HUES64 (cell line): Measurements from ENCODE around the gene FADD.

Source experiments
- H3K27ac ChIP-seq: 2 replicates; pipeline ENCODE4 v1.7.0; 2013; ENCODE audit warnings: low read depth, low read length, inconsistent platforms
- H3K27me3 ChIP-seq: 2 replicates; pipeline ENCODE4 v1.6.1; 2013; ENCODE audit warnings: mild to moderate bottlenecking, low read length; ENCODE audit not compliant: insufficient read depth
- H3K36me3 ChIP-seq: 2 replicates; pipeline ENCODE4 v1.6.1; 2013; ENCODE audit warnings: mild to moderate bottlenecking, low read length; ENCODE audit not compliant: insufficient read depth
- H3K4me1 ChIP-seq: 2 replicates; pipeline ENCODE4 v1.6.1; 2013; ENCODE audit warnings: mild to moderate bottlenecking, low read length, moderate library complexity; ENCODE audit not compliant: insufficient read depth
- H3K4me3 ChIP-seq: 2 replicates; pipeline ENCODE4 v1.5.1; 2013; ENCODE audit warnings: mild to moderate bottlenecking, low read length, moderate library complexity
- H3K9ac ChIP-seq: 2 replicates; pipeline ENCODE4 v1.6.1; 2013; ENCODE audit warnings: mild to moderate bottlenecking, low read depth, low read length
- H3K9me3 ChIP-seq: 2 replicates; pipeline ENCODE4 v1.6.1; 2013; ENCODE audit warnings: low read depth, low read length; ENCODE audit not compliant: insufficient read depth
- WGBS: fragments of 150-250, 120-280 bp; methylation state at CpG from one replicate; pipeline ENCODE4 v1.1.7; 2013; ENCODE audit warnings: missing lambda C conversion rate; 5-methylcytosine and 5-hydroxymethylcytosine counted together

FADD gene

DNA sequence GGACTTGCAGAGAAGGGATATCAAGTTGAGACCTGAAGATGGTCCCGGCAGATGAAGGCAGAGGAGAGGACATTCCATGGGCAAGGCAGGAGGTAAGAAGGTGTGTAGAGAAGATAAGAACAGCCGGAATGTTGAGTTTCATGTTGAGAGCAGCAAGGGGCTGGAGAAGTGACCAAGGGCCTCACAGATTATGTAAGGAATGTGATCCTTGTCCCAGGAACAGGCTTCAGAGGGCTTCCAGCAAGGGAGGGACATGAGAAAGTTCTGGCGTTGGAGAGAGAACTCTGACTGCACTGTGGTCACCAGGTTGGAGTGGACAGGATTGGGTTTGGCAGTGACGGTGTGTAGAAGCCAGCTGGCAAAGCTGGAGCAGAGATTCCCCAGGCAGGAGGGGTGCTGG is 39.8 kb downstream of the FADD start:
- H3K9ac ChIP-seq: no peak overlapping the region

DNA sequence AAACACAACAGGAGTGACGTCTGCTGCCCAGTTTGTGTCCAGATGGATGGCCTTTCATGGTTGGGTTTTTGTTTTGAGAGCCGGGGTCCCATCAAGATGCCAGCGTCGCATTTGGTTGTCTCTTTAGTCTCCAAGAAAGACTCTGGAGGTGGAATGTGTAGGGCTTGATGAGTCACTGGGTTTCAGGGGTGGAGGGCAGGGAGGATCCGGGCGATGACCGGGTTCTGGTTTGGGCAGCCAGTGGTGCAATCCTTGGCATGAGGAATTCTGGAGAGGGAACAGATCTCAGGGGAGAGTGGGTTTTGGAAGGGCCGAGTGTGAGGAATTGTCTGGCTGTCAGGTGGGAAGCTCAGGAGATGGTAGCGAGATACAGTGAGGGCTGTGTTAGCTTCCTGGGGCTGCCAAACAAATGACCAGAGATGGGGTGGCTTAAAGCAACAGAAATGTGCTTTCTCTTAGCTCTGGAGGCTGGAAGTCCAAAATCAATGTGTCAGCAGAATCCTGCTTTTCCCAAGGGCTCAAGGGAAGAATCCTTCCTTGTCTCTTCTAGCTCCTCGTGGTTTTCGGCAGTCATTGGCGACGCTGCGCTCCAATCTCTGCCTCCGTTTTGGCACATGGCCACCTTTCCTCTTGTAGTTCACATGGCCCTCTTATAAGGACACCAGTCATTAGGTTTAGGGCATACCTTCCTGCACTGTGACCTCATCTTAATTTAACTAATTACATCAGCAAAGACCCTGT is 41.0 kb downstream of the FADD start:
- H3K36me3 ChIP-seq: no peaks in the 10 kb centered on the region
- no peak overlapping the region for H3K27ac ChIP-seq
- no peak overlapping the region for H3K9ac ChIP-seq
- WGBS: 92% methylated on average over 15 of the region's 15 CpGs
- no peaks in the 10 kb centered on the region for H3K4me1 ChIP-seq
- no peaks in the 10 kb centered on the region for H3K9me3 ChIP-seq
- H3K27me3 ChIP-seq: no peaks in the 10 kb centered on the region
- H3K4me3 ChIP-seq: no peak overlapping the region

More for the DNA sequence above, 39.8 kb downstream of the FADD start:
- no peak overlapping the region for H3K4me3 ChIP-seq
- no peak overlapping the region for H3K27ac ChIP-seq
- no peaks in the 10 kb centered on the region for H3K9me3 ChIP-seq
- no peaks in the 10 kb centered on the region for H3K36me3 ChIP-seq
- no peaks in the 10 kb centered on the region for H3K27me3 ChIP-seq
- WGBS: 84% methylated on average over 4 of the region's 4 CpGs
- no peaks in the 10 kb centered on the region for H3K4me1 ChIP-seq

DNA sequence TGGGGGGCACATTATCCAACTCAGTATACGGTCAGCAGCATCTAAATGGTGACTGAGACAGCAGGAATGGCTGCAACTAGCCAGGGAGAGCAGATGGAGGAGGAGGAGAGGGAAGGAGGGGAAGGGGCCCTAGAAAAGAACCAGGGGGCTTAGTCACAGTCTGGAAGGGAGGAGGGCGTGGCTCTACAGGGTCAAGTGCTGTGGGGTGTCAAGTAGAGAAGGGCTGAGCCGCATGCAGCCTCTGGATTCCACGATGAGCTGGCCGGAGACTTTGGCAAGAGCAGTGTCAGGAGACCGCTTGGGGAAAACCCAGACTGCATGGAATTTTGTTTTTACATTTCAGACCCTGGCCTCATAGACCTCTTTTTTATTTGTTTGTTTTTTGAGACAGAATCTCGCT is 41.6 kb downstream of the FADD start:
- no peaks in the 10 kb centered on the region for H3K4me1 ChIP-seq
- H3K27ac ChIP-seq: no peak overlapping the region
- no peak overlapping the region for H3K9ac ChIP-seq
- H3K36me3 ChIP-seq: no peaks in the 10 kb centered on the region
- H3K4me3 ChIP-seq: no peak overlapping the region
- 85% methylated on average over 7 of the region's 7 CpGs for WGBS
- no peaks in the 10 kb centered on the region for H3K9me3 ChIP-seq
- H3K27me3 ChIP-seq: no peaks in the 10 kb centered on the region

DNA sequence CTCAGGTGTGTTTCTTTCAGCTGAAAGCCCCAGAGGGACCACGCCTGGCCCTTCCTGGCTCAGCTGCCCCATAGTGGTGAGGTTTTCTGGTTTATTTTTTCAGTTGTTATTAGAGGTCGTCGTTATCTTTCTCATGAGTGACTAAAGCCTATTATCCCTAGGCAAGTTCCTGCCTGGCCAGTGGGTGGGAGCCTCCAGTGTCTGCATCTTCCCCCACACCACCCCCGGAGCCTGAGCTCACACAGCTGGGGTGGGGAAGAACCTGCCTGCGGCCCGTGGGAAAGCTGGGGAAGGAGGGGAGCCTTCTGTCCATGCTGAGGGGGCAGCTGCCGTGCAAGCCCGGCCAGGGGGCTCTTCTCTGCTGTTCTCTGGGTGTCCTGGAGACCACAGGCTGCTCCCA is 43.1 kb downstream of the FADD start:
- H3K27ac ChIP-seq: no peak overlapping the region
- H3K4me1 ChIP-seq: no peaks in the 10 kb centered on the region
- no peaks in the 10 kb centered on the region for H3K9me3 ChIP-seq
- H3K27me3 ChIP-seq: no peaks in the 10 kb centered on the region
- H3K4me3 ChIP-seq: no peak overlapping the region
- H3K9ac ChIP-seq: no peak overlapping the region
- H3K36me3 ChIP-seq: no peaks in the 10 kb centered on the region
- 81% methylated on average over 8 of the region's 8 CpGs for WGBS

DNA sequence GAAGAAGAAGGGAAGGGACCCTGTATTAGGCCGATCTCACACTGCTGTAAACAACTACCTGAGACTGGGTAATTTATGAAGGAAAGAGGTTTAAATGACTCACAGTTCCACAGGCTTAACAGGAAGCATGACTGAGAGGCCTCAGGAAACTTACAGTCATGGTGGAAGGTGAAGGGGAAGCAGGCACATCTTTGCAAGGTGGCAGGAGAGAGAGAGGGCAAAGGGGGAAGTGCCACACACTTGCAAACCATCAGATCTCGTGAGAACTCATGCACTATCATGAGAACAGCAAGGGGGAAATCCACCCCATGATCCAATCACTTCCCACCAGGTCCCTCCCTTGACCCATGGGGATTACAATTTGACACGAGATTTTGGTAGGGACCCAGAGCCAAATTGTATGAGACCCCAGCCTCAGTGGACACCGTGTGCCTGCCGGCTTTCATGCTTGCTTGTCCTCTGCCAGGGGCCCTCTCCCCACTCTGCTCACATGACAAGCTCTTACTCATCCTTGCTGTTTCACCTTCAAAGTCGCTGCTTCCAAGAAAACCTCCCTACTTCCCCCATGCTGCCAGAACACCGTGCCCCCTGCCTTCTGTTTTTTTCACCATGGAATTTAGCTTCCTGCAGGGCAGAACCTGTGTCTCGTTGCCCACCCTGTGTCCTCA is 44.1 kb downstream of the FADD start:
- 69% methylated on average over 8 of the region's 8 CpGs for WGBS
- Histone ChIP-seq H3K27me3 (no peaks in the 10 kb centered on the region), H3K27ac (no peak overlapping the region), H3K9me3 (no peaks in the 10 kb centered on the region), H3K9ac (no peak overlapping the region), H3K4me1 (no peaks in the 10 kb centered on the region), H3K4me3 (no peak overlapping the region), H3K36me3 (no peaks in the 10 kb centered on the region)

DNA sequence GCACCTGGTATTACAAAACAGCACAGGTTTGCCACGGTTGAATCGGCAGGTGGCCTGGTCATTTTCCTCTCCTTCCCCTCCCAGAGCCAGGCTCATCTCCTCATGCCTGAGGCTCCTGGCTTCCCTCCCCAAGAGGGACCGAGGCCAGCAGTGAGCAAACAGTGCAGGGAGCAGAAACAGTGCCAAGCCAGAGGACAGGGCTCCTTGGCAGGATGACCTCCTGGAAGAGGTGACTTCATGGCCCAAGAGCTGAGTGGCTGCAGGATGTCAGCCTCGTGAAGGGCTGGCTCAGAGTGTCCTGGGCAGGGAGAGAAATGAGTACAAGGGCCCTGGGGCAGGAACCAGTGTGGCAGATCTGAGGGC is 44.6 kb downstream of the FADD start:
- no peaks in the 10 kb centered on the region for H3K4me1 ChIP-seq
- H3K36me3 ChIP-seq: no peaks in the 10 kb centered on the region
- no peak overlapping the region for H3K27ac ChIP-seq
- no peak overlapping the region for H3K4me3 ChIP-seq
- 65% methylated on average over 4 of the region's 4 CpGs for WGBS
- H3K27me3 ChIP-seq: no peaks in the 10 kb centered on the region
- no peaks in the 10 kb centered on the region for H3K9me3 ChIP-seq
- no peak overlapping the region for H3K9ac ChIP-seq

DNA sequence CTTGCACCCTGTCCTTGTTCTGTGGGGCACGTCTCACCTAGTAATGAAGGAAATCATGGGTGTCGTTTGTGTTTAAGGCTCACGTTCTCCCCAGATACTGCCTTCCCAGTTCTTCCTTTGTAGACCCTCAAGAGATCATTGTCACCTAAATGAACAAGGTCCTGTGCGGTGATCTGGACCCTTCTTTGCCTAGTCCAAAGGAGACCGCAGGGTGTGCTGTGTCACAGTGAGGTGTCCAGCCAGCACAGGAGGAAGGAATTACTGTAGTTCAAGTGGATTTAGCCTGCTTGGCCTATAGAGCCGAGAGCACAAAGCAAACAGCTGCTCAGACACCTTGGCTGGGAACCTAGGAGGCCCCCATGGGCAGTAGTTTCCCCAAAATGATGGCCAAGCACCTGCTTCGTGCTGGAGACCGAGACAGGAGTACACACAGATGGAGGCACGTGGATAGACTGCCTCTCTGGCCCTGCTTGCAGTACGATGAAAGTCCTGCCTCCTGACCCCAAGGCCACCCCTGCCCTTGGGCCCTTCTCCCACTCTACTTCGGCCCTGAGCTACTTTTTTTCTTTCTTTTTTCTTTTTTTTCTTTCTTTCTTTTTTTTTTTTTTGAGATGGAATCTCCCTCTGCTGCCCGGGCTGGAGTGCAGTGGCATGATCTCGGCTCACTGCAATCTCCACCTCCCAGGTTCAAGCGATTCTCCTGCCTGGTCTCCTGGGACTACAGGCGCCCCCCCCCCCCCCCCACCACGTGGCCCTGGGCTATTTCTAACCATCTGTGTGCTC is 48.0 kb downstream of the FADD start:
- no peaks in the 10 kb centered on the region for H3K36me3 ChIP-seq
- no peak overlapping the region for H3K27ac ChIP-seq
- WGBS: 83% methylated on average over 16 of the region's 16 CpGs
- no peaks in the 10 kb centered on the region for H3K9me3 ChIP-seq
- H3K4me1 ChIP-seq: no peaks in the 10 kb centered on the region
- H3K27me3 ChIP-seq: no peaks in the 10 kb centered on the region
- H3K9ac ChIP-seq: no peak overlapping the region
- H3K4me3 ChIP-seq: no peak overlapping the region

DNA sequence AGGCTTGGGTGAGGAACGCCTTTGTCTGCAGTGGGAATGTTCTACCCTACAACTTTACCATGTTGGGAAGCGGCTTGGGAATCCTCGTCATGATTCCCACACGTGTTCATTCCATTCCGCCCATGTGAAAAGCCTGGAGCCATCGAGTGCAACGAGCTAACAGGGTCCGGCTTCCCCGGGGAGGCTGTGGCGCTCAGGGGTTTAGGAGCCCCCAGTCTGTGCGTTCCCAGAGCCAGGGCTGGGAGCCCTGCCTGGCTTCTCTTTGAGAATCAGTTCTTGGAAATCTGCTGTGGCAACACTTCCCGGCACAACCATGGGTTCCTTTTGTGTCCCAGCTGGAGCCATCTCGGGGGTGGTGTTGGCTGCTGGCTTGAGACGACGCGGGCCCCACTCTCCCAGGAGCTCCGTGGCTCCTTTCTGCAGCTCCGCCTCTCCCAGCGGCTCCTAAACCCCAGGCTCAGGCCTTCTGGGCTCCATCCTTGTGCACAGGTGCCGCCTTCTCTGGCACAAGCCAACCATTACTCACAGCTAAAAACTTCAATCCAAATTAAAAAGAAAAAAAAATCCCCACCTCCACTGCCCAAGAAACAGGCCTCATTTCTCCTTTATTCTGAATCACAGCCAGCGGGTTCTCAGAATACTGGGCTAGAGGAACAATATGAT is 48.7 kb downstream of the FADD start:
- Histone ChIP-seq H3K36me3 (no peaks in the 10 kb centered on the region), H3K9ac (no peak overlapping the region), H3K27me3 (no peaks in the 10 kb centered on the region), H3K4me3 (no peak overlapping the region), H3K9me3 (no peaks in the 10 kb centered on the region), H3K4me1 (no peaks in the 10 kb centered on the region), H3K27ac (no peak overlapping the region)
- WGBS: 80% methylated on average over 21 of the region's 21 CpGs

DNA sequence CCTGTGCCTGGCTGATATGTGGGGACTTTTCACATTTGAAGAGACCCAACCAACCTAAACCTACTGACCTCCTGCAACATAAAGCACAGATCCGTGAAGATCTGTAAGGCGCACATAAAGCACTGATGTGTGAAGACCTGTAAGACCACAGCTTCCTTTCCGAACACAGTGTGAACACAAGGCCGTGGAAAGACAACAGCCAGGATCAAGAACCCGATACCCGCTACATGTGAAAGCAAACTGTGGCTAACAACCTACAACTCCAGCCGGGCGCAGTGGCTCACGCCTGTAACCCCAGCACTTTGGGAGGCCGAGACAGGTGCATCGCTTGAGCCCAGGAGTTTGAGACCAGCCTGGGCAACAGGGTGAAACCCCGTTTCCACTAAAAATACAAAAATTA is 49.7 kb downstream of the FADD start:
- no peak overlapping the region for H3K9ac ChIP-seq
- H3K27ac ChIP-seq: no peak overlapping the region
- WGBS: 96% methylated on average over 12 of the region's 12 CpGs
- no peak overlapping the region for H3K4me3 ChIP-seq
- no peaks in the 10 kb centered on the region for H3K36me3 ChIP-seq
- no peaks in the 10 kb centered on the region for H3K27me3 ChIP-seq
- H3K4me1 ChIP-seq: no peaks in the 10 kb centered on the region
- H3K9me3 ChIP-seq: no peaks in the 10 kb centered on the region

DNA sequence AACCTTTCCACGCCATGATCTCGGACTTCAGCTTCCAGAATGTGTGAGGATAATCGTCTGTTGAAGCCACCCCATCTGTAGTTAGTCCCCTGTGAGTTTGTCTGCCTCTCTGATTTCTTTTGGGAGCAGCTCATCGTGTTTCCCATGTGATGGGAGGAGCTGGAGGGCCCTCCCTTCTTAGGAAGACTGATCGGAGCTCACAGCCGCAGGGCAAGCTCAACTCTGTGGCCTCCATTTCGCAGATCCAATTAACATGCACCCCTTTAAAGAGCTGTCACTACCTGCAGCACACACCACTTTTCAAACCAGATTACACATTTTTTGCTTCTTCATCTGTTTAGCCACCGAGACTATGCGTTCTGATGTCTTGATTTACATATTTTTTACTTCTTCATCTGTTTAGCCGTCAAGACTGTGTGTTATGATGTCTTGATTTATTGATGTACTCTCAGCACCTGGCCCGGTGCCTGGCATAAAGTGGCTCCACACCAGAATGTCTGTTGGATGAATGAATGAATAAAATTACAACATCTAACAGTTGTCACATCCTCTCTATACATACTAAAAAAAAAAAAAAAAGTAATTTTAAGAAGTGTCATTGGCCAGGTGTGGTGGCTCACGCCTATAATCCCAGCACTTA is 52.5 kb downstream of the FADD start:
- no peak overlapping the region for H3K4me3 ChIP-seq
- H3K4me1 ChIP-seq: no peaks in the 10 kb centered on the region
- 85% methylated on average over 12 of the region's 12 CpGs for WGBS
- no peak overlapping the region for H3K9ac ChIP-seq
- no peak overlapping the region for H3K27ac ChIP-seq
- no peaks in the 10 kb centered on the region for H3K36me3 ChIP-seq
- H3K9me3 ChIP-seq: no peaks in the 10 kb centered on the region
- no peaks in the 10 kb centered on the region for H3K27me3 ChIP-seq
